HFF-Myc (cell line): ENCODE results near the gene ULK1.

Experiments used
- DNase-seq: peaks from one replicate; pipeline ENCODE4 v3.0.0-alpha.2; 2011; ENCODE audit warnings: low read depth; ENCODE audit errors: extremely low read depth
- H3K4me3 ChIP-seq: replicated peaks from 2 replicates; pipeline ENCODE4 v1.5.1; 2011; ENCODE audit warnings: low read depth, mild to moderate bottlenecking, control low read depth, low read length
- TF ChIP-seq, protein P1 (sequence below): IDR thresholded peaks from 2 replicates; pipeline ENCODE4 v1.5.1; 2012; ENCODE audit warnings: mild to moderate bottlenecking, low read depth, low read length, control low read depth; ENCODE audit errors: missing control alignments

ULK1 gene

DNA sequence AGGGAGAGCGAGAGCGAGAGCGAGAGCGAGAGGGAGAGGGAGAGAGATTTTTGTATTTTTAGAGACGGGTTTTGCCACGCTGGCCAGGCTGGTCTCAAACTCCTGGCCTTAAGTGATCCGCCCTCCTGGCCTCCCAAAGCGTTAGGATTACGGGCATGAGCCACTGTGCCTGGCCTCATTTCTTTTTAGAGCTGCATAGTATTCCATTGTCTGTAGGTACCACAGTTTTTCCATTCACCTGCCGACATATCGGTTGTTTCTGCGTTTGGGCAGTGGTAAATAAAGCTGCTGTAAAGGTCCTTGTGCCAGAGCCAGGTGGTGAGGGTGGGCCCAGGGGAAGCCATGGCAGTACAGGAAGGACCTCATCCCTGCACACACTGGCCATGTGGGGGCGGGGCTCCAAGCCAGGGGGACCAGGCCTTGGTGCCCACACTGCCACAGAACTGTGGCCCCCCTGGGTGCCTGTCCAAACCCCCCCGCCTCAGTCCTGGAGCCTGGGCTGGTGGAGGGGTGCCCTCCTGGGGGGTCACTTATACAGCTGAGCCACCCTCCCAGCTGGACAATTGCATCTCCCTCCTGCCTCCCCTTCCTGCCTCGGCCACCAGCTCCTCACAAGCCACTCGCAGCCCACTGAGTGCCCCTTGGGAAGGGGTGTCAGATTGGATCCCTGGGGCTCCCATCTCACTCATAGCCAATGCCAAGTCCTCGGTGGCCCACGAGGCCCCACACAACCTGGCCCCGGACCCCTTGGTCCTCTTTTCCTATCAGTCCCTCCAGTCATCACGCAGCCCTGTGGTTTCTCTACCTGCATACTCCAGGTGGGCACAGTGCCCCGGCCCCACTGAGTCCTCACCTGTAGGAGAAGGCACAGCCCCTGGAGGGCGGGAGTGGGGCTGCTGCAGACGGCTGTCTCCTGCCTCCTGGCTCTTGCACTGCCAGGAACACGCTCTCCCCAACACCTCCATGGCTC is 33.0 kb downstream of the ULK1 start:
- H3K4me3 ChIP-seq, result no peak overlapping the region
- TF ChIP-seq, protein P1, sequence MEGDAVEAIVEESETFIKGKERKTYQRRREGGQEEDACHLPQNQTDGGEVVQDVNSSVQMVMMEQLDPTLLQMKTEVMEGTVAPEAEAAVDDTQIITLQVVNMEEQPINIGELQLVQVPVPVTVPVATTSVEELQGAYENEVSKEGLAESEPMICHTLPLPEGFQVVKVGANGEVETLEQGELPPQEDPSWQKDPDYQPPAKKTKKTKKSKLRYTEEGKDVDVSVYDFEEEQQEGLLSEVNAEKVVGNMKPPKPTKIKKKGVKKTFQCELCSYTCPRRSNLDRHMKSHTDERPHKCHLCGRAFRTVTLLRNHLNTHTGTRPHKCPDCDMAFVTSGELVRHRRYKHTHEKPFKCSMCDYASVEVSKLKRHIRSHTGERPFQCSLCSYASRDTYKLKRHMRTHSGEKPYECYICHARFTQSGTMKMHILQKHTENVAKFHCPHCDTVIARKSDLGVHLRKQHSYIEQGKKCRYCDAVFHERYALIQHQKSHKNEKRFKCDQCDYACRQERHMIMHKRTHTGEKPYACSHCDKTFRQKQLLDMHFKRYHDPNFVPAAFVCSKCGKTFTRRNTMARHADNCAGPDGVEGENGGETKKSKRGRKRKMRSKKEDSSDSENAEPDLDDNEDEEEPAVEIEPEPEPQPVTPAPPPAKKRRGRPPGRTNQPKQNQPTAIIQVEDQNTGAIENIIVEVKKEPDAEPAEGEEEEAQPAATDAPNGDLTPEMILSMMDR, result no peak
- no peak for DNase-seq

DNA sequence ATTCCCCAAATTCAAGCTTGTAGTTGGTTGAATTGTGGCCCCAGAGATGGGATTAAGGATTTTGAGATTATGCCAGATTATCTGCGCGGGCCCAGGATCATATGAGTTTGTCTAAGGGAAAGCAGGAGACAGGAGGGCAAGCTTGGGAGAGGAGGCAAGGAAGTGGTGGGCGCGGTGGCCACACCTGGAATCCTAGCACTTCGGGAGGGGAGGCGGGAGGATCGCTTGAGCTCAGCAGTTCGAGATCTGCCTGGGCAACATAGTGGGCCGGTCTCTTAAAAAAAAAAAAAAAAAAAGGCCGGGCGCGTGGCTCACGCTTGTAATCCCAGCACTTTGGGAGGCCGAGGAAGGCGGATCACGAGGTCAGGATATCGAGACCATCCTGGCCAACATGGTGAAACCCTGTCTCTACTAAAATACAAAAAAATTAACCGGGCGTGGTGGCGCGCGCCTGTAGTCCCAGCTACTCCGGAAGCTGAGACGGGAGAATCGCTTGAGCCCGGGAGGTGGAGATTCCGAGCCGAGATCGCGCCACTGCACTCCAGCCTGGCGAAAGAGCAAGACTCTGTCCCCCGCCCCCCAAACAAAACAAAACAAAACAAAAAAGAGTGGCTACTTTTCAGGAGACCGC is 33.8 kb downstream of the ULK1 start:
- no peak for DNase-seq
- peak overlapping the region; percentile 92 for H3K4me3 ChIP-seq
- TF ChIP-seq, protein P1, result no peak

GRCh38 chr12:131928711-131929580 is 34.5 kb downstream of the ULK1 start, which contains the start of gene PUS1:
PUS1 (plus strand) TSS chr12:131929276; CDS start chr12:131929723, 447 bp downstream.
- peak within 1 kb of the TSS; percentile 92 for H3K4me3 ChIP-seq
- peak; percentile 75 for DNase-seq
- TF ChIP-seq, protein P1, result no peak

GRCh38 chr12:131929581-131930456 is 35.4 kb downstream of the ULK1 start:
- peak overlapping the region; percentile 92 for H3K4me3 ChIP-seq
- TF ChIP-seq, protein P1, result no peak
- no peak for DNase-seq

- TF ChIP-seq, protein P1, result no peak
- peak overlapping the region; percentile 92 for H3K4me3 ChIP-seq
- DNase-seq, result no peak
Observed at GRCh38 chr12:131930510-131930909, 36.1 kb downstream of the ULK1 start.
